ENCODE results near the gene DCXR.

The DCXR gene

DNA sequence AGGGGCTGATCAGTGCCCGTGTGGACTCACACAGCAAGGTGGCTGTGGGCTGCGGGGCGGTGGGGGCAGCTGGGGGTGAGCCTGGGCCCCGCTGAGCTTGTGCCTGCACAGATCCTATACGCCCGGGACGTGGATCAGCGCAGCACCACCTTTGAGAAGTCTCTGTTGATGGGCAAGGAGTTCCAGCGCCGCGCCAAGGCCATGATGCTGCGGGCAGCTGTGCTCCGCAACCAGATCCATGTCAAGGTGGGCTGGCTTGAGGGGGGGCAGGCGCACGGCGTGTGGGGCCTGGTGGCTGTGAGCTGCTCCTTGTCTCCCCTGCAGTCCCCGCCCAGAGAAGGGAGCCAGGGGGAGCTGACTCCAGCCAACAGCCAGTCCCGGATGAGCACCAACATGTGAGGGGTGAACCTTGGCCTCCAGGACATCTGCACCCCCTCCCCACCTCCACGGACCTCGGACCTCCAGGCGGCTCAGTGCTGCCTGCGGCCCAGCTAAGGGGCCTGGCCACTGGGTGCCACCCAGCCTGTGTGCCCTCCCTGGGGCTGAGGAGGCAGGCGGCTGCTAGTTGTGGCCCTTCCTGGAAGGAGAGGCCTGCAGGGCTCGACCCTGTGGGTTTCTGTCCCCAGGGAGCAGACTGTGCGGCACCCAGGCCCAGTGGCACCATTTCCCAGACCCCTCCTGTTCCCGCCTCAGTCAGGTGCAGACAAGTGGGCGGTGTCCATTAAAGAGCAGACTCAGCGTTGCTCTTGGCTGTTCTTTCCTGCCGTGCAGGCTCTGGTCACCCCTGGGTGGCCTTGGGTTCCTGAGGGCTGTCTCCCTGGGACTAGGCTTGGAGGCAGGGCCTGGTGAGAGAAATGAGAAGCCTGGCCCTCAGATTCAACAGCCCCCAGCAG lies 19.5 kb upstream of the DCXR start:
- DNase-seq (ENCODE audit: low read depth, low spot score): no peak
- H3K27ac ChIP-seq: no peak overlapping the region

DNA sequence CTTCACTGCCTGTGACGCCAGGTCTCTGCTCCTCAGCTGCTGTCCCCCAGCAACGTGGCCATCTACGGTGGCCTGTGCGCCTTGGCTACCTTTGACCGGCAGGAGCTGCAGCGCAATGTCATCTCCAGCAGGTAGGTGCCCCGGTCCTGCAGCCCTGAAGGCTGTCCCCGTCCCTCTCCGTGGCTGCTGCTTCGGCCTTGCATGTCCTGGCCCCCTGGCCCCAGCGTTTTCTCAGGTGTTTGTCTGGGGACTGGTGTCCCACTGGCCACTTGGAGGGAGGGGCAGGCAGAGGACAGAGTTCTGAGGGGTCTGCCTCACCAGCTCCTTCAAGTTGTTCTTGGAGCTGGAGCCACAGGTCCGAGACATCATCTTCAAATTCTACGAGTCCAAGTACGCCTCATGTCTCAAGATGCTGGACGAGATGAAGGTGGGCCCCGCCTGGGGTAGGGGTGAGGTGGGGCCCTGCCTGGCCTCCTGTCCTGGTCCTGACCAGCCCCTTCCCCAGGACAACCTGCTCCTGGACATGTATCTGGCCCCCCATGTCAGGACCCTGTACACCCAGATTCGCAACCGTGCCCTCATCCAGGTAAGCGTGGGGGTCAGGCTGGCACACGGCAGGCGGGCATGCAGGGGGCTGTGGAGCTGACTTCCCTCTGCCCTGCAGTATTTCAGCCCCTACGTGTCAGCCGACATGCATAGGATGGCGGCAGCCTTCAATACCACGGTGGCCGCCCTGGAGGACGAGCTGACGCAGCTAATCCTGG lies 18.6 kb upstream of the DCXR start:
- no peak for DNase-seq (ENCODE audit: low read depth, low spot score)
- H3K27ac ChIP-seq: no peak overlapping the region

DNA sequence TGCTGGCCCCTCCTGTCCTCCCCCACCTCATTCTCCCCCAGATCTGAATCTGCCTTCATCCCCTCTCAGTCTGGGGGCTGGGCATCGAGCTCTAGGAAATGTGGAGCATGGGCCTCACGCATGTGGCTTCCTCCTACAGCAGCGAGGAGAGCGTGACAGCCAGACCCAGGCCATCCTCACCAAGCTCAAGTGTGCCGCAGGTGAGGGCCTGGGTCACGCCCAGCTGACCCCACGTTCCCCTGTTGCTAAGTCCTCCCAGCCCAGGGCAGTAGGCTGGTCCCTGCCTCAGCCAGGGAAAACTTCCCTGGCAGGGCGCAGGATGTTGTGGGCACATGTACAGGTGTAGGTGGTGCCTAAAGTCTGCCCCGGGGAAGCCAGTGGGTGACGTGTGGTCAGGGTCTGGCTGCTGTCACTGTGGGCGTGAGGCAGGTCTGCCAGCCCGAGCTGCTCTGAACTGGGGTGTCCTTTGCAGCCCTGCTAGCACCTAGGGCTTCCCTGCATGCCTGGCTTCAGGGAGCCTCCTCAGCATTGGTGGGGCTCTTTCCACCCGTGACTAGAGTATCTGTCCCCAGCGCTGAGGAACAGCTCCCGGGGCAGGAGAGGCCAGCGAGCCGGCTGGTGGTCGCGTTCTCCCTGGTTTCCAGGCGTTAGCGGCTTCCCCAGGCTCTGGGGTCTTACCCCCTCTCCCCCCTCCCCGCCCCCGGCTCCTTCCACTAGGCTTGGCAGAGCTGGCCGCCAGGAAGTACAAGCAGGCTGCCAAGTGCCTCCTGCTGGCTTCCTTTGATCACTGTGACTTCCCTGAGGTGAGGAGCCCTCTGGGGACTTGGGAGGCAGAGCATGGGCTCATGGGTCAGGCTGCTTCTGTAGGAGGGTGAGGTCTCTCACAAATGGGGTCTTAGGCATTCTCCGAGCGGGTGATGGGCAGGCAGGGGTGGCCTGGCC lies 17.8 kb upstream of the DCXR start:
- DNase-seq (ENCODE audit: low read depth, low spot score): no peak
- no peak overlapping the region for H3K27ac ChIP-seq

DNA sequence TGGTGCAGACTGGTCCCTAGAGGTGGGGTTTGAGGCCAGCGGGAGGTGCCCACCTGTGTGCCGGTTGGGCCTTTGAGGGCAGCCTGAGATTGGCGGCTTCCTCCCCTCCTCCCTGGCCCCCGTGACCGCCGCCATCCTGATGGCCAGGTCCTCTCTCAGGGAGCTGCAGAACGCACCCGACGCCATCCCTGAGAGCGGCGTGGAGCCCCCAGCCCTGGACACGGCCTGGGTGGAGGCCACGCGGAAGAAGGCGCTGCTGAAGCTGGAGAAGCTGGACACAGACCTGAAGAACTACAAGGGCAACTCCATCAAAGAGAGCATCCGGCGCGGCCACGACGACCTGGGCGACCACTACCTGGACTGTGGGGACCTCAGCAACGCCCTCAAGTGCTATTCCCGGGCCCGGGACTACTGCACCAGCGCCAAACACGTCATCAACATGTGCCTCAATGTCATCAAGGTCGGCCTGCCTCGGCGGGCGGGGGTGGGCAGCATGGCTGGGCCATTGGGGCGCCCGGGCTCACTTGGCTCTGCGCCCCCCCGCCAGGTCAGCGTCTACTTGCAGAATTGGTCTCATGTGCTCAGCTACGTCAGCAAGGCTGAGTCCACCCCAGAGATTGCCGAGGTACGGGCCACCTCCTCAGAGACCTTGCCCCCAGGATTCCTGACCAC lies 17.0 kb upstream of the DCXR start:
- DNase-seq (ENCODE audit: low read depth, low spot score): no peak
- no peak overlapping the region for H3K27ac ChIP-seq

DNA sequence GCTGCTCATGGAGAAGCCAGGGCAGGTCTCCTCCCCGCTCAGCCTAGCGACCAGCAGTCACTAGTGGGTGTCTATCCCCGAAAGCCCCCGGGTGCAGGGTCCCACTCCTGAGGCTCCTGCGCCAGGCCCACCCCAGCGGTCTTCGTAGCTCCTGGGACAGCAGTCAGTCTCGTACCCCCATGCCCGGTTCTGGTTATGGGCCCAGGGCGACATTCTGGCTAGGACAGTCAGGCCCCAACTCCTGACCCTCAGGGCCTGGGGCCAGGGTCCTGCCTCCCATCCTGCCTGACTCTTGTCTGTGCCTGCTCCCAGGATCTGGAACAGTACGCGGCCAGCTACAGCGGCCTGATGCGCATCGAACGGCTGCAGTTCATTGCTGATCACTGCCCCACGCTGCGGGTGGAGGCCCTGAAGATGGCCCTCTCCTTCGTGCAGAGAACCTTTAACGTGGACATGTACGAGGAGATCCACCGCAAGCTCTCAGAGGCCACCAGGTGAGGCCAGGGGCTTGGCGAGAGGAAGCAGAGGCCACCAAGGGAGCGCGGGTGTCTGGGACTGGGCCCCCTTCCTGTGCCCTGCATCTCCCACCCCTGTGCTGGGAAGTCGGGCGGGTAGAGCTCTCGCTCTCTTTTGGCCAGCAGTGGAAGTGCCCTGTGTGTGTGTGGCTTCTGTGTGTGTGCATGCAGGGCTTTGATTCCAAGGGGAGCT lies 16.2 kb upstream of the DCXR start:
- DNase-seq (ENCODE audit: low read depth, low spot score): no peak
- no peak overlapping the region for H3K27ac ChIP-seq

DNA sequence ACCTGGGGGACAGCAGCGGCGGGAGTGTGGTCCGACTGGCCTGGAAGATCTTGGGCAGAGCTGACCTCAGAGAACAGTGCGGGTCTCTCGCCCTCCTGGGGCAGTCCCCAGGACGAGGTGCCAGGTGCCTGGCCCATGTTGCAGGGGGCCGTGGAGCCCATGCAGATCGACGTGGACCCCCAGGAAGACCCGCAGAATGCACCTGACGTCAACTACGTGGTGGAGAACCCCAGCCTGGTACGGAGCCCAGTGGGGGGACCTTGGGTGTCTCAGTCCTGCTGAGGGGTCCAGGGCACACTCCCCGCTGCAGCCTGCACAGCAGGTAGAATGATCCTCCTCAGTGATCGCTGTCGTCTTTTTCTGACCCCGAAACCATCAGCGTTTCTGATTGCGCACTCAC lies 15.6 kb upstream of the DCXR start:
- no peak overlapping the region for H3K27ac ChIP-seq
- no peak for DNase-seq (ENCODE audit: low read depth, low spot score)

DNA sequence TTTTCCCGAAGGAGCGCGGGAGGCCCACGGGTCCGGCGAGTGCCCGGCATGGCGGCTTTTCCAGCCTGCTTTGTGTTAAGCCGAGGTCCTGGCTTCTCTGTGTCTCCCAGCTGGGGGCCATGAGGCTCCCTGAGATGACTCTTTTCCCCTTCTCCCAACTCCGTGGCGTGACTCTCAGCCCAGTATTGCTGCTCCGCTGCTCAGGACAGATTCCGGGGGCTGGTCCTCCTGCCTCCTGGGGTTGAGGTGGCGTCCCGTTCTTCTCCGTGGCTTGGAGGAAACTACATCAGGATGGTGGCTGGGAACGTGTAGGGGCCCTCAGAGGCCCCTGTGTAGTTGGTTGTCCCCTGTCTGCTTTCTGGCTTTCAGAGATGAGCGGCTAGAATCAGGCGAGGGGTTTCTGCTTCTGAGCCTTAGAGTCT lies 15.2 kb upstream of the DCXR start:
- no peak for DNase-seq (ENCODE audit: low read depth, low spot score)
- H3K27ac ChIP-seq: peak overlapping the region; percentile 43

DNA sequence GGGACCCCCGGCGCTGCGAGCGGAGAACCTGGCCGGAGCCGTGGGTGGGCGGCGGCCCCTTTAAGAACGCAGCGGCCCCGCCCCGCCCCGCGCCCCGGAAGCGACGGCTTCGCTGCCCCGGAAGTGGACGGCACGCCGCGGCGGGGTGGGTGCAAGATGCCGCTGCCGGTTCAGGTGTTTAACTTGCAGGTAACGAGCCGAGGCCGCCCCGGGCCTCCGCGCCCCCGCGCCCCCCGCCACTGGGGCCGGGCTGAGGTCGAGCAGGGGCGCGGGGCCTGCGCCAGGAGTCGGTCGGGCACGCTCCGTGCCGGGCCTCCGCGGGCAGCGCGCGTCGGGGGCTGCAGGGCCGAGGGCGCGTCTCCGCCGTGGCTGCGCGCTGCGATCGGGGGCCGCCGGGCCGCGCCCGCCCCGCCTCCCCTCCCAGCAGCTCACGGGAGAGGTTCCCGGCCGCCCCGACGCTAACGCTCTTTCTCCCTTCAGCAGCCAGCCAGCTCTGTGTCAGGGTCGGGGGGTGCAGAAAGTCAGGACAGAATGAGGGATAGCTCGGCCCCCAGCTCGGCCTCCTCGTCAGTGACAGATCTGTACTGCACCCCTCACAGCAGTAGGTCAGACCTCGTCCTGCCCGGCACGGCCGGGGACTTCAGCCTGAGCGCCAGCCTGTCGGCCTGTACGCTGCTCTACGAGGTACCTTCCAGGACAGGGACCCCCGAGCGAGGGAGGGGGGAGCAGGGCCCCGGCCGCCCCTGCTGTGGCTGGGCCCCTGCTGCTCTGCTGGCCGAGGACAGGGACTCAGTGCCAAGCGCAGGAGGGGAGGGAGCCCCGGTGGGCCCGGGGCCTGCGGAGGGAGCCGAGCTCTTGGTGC lies 14.5 kb upstream of the DCXR start, which contains the start of the genes GPS1 and RFNG:
Gene GPS1 (plus strand): TSS at position 123 of the 862 bp plus-strand sequence. CDS start 34 bp downstream, at position 157.
Gene RFNG (minus strand): TSS at position 36 of the 862 bp plus-strand sequence. CDS start 45 bp downstream, outside the sequence.
- DNase-seq (ENCODE audit: low read depth, low spot score): no peak
- peak within 1 kb of the TSS; percentile 43 for H3K27ac ChIP-seq

DNA sequence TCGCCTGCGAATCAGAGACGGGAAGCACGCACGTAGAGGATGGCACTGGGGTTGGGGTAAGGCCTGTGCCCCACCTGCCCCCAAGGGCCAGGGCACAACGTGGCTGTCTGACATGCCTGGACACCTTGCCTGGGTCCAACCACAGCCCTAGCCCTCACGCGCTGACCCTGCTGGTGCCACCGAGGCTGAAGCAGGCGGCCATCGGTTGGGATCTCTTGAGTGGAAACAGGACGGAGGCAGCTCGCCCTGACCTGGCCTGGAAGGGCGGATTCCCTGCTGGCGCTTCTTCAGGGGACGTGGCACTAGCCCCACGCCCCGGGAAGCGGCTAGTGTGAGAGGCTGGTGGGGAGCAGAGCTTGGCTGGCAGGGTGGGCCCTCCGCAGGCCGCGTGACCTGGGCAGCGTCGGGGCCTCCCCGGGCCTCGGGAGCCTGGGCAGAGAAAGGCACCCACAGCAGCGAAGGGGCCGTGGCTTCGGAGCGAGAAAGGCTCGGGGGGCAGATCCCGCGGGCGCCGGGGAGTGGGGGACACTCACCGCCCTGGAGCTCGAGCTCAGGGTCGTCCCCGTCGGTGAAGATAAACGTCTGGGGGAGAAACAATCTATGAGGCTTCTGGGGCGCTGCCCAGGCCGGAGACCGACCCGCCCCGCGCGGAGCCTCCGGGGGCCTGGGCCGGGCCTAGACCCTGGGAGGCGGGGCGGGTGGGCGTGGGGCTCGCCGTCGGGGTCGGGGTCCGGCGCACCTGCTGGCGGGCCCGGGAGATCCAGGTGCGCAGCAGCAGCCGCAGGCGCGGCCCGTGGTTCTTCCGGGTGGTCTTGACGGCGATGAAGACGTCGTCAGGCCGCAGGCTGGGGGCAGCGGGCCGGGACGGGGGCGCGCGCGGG lies 13.5 kb upstream of the DCXR start:
- H3K27ac ChIP-seq: peak overlapping the region; percentile 43
- no peak for DNase-seq (ENCODE audit: low read depth, low spot score)

DNA sequence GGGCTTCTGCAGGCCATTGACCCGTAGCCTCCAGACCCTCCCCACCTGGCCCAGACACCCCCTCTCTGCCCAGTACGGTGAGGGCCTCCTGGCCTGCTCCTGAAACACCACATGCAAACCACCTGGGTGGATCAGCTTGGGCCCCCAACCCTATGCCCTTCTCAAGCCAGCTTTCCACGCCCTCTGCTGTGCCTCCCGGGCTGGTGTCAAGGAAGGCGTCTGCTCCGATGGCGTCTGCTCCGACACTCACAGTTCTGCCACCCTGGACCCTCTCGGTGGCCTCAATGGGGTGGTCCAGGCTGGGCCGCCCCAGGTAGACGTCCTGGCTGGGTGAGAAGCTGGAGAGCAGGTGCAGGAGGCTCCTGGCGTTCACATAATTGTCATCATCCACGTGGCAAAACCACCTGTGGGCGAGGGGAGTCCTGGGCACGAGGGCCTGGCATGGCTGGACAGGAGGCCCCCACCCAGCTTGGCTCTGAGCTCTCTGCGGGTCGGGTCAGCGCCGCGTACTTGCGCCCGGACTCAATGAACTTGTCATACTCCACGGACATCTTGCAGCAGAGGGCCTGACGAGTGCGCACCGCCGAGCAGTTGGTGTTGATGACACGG lies 12.8 kb upstream of the DCXR start:
- H3K27ac ChIP-seq: no peak overlapping the region
- DNase-seq (ENCODE audit: low read depth, low spot score): no peak

DNA sequence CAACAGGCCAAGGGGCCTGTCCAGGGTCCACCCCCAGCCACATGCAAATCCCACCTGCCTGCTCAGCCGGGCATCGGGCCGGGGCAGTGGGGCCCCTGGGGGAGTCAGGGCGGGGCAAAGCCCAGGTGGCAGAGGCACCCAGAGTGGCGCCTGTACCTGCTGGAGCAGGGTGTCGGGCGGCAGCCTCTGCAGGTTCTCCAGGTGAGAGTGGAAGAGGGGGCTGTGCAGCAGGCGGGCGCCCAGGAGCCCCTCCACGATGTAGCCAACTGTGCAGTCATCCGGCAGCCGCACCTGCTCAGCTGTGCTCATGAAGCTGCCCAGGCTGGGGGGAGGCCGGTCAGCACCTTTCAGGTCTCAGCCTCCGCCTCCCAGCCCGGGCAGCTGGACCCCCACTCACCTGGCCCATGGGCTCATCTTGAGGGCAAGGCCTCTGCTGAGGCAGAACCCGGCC lies 12.0 kb upstream of the DCXR start:
- DNase-seq (ENCODE audit: low read depth, low spot score): no peak
- H3K27ac ChIP-seq: no peak overlapping the region

DNA sequence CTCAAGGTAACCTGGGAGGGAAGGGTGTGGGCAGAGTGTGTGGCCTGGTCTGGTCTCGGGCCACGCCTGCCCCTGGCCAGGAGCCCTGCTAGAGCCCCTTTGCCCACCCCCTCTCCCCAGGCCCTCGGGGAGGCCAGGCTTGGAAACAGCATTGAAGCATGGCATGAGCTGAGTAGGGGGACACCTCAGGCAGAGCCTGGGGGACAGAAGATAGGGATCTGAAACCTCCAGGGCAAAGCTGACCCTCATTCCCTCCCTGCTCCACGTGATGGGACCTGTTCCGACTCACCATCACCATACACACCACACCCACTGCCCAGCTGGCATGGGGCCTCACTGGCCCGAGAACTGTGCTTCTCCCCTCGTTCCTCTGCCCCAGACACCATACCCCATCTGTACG lies 11.6 kb upstream of the DCXR start:
- no peak for DNase-seq (ENCODE audit: low read depth, low spot score)

DNA sequence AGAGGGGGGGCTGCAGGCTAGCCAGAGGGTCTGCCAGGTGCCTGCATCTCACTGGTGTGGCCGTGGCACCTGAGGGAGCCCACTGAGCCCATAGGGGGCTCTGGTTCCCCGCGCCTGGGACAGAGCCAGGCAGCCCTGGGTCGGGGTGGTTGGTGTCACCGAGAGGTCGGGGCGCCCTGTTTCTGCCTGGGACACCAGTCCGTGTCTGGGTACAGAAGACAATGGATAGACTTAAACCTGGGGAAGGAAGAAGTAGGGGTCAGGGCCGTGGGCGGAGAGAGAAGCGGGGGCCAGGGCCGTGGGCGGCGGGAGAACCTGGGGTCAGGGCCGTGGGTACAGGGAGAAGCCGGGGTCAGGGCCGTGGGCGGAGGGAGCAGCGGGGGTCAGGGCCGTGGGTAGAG lies 11.1 kb upstream of the DCXR start:
- DNase-seq (ENCODE audit: low read depth, low spot score): no peak
- H3K27ac ChIP-seq: no peak overlapping the region

More for the DNA sequence above, 11.6 kb upstream of the DCXR start:
- H3K27ac ChIP-seq: no peak overlapping the region

DNA sequence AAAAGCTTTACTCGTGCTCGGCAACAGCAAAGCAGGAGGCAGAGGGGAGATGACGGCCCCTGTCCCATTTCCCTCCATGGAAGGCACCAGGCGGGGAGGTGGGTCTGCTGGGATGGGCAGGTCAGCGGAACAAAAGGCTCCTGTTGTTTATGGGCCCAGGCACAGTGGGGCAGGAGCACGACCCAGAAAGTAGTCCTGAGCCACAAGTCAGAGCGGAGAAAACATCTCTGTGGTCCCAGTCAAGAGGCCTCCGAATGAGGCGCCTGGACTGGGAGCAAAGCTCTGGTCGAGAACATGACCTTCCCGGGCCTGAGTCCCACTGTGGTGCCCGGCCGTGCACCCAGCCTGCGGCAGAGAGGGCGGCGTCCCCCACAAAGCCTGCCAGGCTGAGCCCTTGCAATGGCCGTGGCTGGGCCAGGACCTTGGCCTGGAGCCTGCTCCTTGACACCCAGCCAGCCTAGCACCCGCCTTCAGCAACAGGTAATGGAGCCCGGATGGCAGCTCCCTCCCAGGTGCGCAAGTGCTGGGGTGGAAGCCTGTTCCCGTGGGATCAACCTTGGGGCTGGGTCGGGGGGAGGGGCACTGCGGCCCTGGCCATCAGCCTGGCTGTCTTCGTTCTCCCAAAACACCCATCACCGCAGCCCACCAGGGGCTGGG lies 10.5 kb upstream of the DCXR start:
- DNase-seq (ENCODE audit: low read depth, low spot score): no peak
- H3K27ac ChIP-seq: no peak overlapping the region

DNA sequence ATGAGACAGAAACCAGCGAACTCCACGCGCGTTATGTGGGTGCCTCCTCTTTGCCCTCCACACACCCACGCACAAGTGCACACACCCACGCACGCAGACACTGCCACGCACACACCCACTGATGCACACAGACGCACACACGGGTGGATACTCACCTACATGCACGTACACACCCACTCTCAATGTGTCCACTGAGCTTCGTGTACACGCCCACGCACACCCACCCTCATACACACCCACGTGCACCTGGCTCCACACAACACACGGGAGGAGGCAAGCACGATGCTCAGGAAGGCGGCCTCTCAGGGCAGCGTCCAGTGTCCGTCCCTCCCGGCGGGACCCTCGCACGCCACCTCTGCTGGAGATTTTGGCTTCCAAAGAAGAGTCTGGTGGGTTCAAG lies 9.9 kb upstream of the DCXR start:
- no peak overlapping the region for H3K27ac ChIP-seq
- no peak for DNase-seq (ENCODE audit: low read depth, low spot score)

DNA sequence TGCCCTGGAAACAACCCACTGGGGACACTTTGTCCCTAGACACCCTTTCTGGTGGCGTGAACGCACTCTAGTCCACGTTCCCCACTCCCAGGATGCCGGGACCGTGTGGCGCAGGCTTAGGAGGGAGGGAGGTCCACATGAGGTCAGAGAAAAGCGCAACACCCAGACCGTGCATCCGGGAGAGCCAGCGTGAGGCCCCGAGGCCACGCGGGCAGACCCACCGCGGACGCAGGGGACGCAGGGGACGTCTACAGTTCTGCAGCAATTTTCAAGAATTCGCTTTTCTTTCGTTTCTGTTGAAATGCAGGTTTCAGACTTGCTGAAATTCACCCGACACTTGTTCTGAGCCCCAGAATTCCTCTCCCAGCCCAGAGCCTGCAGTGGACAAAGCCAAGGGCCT lies 9.4 kb upstream of the DCXR start:
- DNase-seq (ENCODE audit: low read depth, low spot score): no peak
- no peak overlapping the region for H3K27ac ChIP-seq
